SHP77 treated with DMSO at 0.1 percent for 48 hours (cell line): ENCODE data around the gene ARHGAP45.

Experiments used
- DNase-seq: peaks from one replicate; lab custom pipeline; 2025; lab: John Stamatoyannopoulos, UW

The ARHGAP45 gene

DNA sequence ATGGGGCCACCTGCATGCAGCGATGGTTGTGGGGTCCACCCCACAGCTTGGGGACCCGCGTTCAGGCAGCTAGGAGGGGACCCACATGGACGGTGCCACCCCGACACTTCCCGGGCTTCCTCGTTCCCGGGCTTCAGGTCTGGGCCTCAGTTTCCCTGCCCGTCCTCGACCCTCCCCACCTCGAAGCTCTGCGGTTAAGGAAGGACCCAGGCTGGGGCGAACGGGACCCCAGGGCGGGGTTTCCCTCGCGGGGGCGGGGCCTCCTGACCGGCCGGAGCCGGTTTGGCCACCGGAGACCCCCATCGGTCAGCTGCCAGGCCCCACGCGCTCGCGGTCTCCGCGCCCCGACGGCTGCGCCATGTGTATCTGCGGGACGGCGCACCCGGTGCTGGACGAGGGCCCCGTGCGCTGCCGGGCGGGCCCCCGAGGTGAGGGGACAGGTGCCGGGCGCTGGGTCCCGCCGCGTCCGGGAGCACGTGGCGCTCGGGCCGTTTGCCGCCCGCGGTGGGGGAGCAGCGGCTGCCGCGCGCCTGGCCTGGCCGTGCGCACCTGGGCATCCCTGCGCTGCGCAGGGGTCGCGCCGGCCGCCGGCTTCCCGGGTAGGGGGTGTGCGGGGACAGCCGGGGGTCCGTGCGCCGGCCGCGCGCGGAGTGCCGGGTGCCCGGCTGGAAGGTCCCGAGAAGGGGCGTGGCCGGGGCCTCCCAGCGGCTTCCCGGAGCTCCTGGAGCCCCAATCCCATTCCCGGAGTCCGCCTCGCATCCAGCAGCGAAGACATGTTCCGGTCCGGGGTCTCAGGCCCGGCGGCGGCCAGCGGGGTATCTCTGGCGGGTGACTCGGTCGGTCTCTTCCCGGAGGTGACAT is 4.2 kb downstream of the ARHGAP45 start:
- DNase-seq, result no peak

DNA sequence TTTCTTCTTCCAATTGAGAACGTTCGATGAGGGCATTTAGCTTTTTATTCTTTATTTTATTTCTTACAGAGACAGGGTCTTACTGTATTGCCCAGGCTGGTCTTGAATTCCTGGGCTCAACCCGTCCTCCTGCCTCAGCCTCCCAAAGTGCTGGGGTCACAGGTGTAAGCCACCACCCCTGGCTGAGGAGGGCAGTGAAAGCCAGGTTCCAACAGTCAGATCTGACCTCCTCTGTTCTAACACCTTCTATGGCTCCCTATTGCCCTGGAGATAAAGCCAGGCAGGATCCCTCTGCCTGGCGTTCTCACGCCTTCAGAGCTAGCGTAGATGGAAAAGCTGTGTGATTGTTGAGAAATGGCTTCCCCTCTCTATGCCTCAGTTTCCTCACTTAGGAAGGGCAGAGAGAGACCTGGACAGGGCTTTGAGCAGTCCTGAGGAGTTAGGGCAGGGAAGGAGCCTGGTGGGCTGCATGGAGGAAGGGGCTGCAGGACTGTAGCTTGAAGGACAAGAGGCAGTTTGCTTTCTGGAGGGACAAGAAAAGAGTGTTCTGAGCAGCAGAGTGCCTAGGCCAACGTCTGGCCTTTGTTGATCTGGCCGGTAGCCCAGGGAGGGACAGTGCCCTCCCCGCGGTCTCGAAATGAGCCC is 5.5 kb downstream of the ARHGAP45 start:
- DNase-seq, result no peak

DNA sequence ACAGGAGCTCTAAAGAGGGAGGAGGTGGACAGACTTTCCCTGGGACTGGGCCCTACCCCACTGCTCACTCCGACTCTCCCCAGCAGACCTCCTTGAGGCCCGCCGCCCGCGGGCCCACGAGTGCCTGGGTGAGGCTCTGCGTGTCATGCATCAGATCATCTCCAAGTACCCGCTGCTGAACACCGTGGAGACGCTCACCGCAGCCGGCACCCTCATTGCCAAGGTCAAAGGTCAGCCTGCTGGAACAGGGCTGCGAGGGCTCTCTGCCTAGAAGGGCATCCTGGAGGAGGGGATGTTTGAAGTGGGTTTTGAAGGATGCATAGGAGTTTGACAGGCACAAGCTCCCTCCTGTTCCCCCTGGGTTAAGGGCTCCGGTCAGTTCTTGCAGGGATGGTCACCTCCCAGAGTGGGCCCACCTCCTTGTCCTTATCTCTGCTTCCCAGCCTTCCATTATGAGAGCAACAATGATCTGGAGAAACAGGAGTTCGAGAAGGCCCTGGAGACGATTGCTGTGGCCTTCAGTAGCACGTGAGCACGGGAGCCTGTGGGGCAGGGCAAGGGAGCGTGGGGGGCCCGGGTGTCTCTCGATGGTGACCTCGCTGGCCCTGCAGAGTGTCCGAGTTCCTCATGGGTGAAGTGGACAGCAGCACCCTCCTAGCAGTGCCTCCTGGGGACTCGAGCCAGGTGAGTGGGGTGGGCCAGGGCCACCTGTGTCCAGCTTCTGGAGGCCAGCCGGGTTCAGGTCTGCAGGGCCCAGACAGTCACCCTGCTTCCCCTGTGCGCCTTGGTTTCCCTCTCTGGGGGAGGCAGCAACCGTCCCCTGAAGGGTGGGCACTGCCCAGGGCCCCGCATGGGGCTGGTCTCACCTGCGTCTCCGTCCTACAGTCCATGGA is 6.3 kb downstream of the ARHGAP45 start:
- DNase-seq, result no peak

DNA sequence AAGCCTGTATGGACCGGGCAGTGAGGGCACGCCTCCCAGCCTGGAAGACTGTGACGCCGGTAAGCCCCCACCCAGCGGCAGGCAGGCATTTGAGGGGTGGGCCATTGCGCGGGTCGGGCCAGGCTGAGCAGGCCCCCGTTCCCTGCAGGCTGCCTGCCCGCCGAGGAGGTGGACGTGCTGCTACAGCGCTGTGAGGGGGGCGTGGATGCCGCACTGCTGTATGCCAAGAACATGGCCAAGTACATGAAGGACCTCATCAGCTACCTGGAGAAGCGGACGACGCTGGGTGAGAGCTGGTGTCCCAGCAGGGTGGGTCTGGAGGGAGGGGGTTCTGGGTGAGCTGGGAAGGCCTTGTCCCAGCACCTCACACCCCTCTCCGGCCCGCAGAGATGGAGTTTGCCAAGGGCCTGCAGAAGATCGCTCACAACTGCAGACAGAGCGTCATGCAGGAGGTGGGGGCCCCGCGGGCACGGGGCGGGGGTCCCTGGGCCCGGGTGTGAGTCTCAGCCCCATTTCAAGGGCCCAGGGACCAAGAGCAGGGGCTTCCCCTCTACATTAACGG is 7.1 kb downstream of the ARHGAP45 start:
- DNase-seq, result no peak

DNA sequence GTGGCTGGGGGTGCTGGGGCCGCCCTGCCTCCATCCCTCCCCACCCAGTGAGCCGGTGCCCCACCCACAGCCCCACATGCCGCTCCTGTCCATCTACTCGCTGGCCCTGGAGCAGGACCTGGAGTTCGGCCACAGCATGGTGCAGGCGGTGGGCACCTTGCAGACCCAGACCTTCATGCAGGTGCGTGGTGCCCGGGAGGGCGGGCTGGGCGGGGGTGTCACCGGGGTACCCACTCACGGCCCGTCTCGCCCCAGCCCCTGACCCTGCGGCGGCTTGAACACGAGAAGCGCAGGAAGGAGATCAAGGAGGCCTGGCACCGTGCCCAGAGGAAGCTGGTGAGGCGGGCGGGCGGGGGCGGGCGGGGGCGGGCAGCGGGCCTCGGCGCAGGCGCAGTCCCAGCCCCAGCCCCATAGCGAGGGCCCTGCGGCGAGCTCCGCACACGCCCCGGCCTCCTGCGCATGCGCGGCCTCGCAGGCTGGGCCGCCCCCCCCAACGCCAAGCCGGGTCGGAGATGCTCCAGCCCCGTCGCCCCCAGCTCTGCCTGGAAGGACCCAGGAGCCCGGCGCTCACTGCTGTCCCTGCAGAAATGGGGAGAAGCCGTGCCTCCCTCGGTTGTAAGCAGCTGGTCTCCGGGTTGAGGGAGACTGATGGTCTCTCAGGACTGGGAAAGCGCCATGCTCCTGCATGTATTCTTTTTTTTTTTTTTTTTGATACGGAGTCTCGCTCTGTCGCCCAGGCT is 7.7 kb downstream of the ARHGAP45 start:
- DNase-seq, result peak; percentile 39

DNA sequence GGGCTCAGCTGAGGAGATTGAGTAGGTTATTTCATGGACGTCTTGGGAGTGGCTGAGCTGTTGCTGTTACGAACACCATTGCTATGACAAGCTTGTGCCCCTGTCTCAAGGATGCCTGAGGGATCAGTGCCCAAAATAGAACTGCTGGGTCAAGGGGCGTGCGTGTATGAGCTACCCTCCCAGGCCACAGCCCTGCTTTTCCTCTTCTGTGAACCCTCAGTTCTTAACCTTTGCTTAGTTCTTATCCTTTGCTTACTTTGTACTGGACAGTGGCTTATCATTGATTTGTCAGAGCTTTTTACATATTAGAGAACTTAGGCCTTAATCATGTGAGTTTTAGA is 9.0 kb downstream of the ARHGAP45 start:
- no peak for DNase-seq

DNA sequence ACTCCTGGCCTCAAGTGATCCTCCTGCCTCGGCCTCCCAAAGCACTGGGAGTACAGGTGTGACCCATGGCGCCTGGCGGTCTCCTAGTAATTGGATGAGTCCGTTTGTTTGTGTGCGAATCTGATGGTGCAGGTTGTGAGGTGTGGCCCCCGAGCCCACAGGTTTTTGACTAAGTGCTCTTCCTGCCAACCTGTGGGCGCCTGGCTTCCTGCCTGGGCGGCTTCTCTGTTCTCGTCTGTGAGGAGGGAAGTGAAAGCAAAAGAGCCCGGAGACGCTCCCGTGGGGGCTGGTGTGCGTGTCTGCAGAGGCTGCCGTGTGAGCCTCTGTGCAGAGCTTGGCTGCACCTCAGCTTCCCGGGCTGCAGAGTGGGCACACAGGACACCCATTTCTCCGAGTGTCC is 10.0 kb downstream of the ARHGAP45 start:
- no peak for DNase-seq

DNA sequence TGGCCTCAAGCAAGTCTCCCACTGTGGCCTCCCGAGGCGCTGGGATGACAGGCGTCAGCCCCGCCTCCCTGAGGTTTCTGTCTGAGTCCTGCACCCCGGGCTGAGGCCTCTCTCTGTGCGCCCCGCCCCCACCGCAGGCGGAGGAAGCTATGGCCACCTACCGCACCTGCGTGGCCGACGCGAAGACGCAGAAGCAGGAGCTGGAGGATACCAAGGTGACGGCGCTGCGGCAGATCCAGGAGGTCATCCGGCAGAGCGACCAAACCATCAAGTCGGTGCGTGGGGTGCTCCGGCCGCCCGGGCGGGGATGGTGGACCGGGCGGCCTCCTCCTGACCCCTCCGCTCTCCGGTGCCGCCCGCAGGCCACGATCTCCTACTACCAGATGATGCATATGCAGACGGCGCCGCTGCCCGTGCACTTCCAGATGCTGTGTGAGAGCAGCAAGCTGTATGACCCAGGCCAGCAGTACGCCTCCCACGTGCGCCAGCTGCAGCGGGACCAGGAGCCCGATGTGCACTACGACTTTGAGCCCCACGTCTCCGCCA is 12.7 kb downstream of the ARHGAP45 start:
- DNase-seq, result no peak

DNA sequence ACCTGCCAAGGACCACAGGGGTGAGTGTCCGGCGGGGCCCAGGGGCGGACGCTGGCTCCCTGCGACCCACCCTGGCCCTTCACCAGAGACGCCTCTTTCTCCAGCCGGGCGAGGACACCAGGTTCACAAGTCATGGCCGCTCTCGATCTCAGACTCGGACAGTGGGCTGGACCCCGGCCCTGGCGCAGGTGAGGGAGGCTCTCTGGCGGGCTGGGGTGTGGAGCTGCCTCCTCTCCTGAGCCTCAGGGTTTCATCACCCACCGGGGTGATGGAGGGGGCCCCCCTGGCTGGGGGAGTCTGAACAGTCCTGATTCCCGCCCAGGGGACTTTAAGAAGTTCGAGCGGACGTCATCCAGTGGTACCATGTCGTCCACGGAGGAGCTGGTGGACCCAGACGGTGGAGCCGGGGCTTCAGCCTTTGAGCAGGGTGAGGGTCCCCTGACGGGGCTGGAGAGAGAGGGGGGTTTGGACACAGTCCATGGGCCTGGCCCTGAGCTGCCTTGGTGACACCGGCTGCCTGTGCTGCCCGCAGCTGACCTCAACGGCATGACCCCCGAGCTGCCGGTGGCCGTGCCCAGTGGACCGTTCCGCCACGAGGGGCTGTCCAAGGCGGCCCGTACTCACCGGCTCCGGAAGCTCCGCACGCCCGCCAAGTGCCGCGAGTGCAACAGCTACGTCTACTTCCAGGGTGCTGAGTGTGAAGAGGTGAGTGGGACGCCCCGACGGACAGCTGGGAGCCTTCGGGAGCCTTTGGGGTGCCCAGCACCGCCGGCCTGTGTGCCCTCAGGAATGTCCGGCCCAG is 13.6 kb downstream of the ARHGAP45 start:
- no peak for DNase-seq

DNA sequence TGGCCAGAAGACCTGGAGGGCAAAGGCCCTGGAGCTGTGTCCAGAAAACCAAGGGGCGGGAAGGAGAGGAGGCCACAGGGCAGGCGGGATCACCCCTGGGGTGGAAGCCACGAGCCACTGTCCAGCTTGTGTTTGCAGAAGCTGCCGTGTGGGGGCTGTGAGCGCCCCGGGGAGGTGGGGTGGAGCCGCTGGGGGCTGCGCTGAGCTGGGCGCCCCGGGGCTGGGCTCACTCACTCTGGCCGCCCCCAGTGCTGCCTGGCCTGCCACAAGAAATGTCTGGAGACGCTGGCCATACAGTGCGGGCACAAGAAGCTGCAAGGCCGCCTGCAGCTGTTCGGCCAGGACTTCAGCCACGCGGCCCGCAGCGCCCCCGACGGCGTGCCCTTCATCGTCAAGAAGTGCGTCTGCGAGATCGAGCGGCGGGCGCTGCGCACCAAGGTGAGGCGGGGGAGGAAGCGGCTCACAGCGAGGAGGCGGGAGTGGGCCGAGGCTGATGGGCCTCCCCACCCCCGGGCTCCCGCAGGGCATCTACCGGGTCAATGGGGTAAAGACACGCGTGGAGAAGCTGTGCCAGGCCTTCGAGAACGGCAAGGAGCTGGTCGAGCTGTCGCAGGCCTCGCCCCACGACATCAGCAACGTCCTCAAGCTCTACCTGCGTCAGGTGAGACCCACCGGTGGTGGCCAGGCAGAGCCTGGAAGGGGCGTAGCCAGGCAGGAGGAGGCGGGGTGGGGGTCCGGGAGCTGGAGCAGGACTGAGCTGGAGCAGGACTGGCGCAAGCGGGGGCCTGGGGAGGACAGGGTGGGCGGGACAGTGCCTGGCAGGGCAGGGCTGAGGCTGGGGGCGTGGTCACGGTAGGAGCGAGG is 14.6 kb downstream of the ARHGAP45 start:
- DNase-seq, result no peak

DNA sequence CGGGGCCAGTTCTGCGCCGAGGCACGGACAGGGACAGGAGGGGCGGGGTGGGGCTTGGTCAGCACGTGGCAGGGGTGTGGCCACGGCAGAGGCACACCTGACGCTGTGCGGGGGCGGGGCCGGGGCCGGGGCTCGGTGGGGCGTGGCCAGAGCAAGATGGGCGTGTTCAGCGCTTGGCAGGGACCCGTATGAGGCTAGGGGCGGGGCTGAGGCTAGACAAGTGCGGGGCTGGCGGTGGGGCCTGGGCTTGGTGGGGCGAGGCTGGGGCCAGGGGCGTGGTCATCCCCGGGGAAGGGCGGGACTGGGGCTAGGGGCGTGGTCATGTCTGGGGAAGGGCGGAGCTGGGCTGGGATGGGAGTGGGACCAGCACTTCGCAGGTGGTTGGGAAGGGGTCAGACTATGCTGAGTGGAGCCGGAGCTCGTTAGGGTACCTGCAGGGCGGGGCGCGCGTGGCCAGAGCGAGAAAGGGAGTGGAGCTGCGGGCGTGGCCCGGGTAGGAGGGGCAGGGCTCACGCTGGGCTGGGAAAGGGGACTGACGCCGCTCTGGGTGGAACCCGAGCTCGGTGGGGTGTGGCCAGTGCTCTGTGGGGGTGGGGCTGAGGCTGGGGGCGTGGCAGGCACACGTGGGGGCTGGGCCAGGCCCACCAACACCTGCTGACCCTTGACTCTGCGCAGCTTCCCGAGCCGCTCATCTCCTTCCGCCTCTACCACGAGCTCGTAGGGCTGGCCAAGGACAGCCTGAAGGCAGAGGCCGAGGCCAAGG is 15.4 kb downstream of the ARHGAP45 start:
- DNase-seq, result peak; percentile 45

DNA sequence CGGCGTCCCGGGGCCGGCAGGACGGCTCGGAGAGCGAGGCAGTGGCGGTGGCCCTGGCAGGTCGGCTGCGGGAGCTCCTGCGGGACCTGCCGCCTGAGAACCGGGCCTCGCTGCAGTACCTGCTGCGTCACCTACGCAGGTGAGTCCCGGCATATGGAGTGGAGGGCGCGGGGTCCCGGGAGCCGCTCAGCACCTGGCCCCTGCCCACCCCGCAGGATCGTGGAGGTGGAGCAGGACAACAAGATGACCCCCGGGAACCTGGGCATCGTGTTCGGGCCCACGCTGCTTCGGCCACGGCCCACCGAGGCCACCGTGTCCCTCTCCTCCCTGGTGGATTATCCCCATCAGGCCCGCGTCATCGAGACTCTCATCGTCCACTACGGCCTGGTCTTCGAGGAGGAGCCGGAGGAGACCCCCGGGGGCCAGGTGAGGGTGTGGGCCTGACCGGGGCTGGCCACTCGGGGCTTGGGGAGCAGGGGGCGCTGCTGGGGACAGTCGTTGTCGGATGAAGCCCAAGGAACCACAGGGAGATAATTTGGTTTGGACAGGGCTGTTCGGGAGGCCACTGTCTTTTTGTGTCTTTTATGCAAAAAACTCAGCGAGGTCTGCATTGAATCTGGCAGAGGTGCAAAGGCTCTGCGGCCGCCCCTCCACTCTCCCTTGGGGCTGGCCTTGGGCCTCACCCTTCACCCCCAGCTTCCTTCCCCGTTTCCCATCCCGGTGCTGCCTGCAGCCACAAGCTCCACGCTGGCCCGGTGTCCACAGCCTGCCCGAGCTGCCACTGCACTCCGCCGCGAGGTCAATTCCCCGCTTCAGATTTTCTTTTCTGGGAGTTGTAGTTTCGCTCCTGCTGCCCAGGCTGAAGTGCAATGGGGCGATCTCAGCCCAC is 16.2 kb downstream of the ARHGAP45 start:
- no peak for DNase-seq

DNA sequence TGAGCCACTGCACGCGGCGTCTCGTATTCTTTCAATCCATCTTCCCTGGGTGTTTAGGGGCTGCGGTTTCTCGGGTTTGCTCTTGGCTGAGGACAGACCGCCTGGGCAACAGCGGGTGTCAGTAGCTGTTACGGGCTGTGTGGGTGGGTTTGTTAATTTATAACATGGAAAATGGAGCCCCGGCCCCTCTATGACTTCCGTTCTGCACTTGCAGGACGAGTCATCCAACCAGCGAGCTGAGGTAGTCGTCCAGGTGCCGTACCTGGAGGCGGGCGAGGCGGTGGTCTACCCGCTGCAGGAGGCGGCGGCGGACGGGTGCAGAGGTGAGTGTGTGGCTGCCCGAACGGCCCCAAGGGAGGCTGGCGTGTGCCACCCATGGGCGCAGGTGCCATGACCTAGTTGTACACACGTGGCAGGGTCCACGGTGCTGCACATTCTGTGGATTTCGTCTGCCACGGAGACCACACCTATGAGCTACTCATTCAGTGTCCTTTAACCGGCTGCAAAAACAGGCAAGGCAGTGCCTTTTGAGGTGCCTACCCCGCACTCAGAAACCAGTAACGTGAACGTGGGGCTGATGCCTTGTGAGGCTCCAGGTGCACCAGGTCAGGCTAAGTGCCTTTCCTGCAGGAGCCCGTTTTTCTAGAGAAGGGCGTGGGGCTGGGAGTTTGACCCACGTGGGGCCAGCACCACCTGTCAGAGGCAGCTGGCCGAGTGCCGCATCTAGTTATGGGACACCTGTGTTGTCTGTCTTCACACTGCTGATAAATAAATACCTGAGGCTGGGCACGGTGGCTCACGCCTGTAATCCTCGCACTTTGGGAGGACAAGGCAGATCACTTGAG is 17.3 kb downstream of the ARHGAP45 start:
- no peak for DNase-seq

DNA sequence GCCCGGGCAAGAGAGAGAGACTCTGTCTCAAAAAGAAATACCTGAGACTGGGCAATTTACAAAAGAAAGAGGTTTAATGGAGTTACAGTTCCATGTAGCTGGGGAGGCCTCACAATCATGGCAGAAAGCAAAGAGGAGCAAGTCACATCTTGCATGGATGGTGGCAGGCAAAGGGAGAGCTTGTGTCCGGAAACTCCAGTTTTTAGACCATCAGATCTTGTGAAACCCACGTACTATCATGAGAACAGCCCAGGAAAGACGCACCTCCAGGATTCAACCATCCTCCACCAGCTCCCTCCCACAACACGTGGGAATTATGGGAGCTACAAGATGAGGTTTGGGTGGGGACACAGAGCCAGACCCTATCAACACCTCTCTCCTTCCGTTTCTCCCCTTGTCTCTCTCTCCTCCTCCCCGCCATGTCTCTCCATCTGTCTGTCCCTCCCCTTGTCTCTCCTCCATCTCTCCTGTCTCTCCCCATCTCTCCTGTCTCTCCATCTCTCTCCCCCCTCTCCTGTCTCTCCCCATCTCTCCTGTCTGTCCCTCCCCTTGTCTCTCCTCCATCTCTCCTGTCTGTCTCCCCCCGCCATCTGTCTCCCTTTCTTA is 18.2 kb downstream of the ARHGAP45 start:
- DNase-seq, result no peak

DNA sequence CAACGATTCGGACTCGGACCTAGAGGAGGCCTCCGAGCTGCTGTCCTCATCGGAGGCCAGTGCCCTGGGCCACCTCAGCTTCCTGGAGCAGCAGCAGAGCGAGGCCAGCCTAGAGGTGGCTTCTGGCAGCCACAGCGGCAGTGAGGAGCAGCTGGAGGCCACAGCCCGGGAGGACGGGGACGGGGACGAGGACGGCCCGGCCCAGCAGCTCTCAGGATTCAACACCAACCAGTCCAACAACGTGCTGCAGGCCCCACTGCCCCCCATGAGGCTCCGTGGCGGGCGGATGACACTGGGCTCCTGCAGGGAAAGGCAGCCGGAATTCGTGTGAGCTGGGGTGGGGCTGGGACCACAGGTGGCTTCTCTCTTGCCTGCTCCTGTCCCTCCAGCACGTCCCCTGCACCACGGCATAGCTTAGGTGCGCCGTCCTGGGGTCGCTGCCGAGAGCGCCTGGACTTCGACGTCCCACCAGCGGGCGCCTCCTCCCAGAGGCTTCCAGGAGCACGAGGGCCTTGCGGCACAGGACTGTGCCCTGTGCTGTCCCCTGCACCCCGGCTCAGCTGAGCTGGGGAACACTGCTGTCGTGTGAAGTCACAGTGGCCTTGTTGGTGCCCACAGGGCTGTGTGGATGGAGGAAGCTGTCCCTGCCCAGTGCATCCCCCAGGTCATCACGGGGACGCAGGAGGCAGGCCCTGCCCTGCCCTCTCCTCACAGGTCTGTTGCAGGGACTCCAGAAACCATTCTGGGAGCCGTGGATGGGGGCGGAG is 18.9 kb downstream of the ARHGAP45 start:
- DNase-seq, result no peak

DNA sequence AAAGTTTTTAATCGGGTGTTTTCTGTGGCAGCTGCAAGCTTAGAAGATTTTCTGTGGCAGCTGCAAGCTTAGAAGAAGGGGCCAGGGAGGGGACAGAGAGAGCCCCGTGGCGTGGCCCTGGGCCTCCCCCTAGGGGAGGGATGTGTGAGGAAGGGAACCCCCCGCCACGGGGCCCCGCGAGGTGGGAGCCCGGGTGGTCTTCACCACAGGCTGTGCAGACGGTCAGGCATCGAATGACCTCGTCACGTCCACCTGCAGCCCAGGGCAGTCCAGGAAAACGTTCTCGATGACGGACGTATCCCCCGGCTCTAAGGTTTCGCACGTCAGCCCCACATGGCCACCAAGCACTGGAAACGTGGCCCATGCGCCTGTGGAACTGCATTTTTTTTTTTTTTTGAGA is 19.6 kb downstream of the ARHGAP45 start:
- DNase-seq, result no peak
